Liver (tissue), 9 donors: ENCODE measurements around the gene BAZ2B. TPM values are rescaled to one million over a fixed set of nuclear protein-coding genes. Genes with fewer than 3 reads are reported as not detected.

Experiments used
- DNase-seq: peaks from one replicate; pipeline ENCODE4 v3.0.0-alpha.2; 2017; ENCODE audit warnings: low spot score
- H3K27ac ChIP-seq, 2 donors: one replicate each; pipeline ENCODE4 v1.7.0; 2013; ENCODE audit warnings: inconsistent platforms in 2 of 2, low read length in 2 of 2, control low read depth in 1 of 2, low read depth in 1 of 2, mild to moderate bottlenecking in 1 of 2
- H3K27me3 ChIP-seq, 4 donors: one replicate each; pipeline versions ENCODE4 v1.6.1 to v1.7.0; 2013; ENCODE audit warnings: low read length in 3 of 4, inconsistent platforms in 1 of 4, mild to moderate bottlenecking in 1 of 4, moderate library complexity in 1 of 4; ENCODE audit not compliant: control insufficient read depth in 4 of 4, insufficient read depth in 4 of 4
- H3K36me3 ChIP-seq, 4 donors: one replicate each; pipeline versions ENCODE4 v1.6.1 to v1.7.0; 2013; ENCODE audit warnings: low read length in 3 of 4, mild to moderate bottlenecking in 3 of 4, low read depth in 1 of 4, moderate library complexity in 1 of 4; ENCODE audit not compliant: control insufficient read depth in 4 of 4, insufficient read depth in 3 of 4
- H3K4me1 ChIP-seq, 4 donors: one replicate each; pipeline versions ENCODE4 v1.6.1 to v1.7.0; 2013; ENCODE audit warnings: low read length in 3 of 4, mild to moderate bottlenecking in 3 of 4, moderate library complexity in 1 of 4; ENCODE audit not compliant: control insufficient read depth in 4 of 4, insufficient read depth in 4 of 4
- H3K4me3 ChIP-seq, 3 donors: one replicate each; pipeline versions ENCODE4 v1.6.1 to v1.7.0; 2013; ENCODE audit warnings: low read length in 3 of 3, control low read depth in 1 of 3, low read depth in 1 of 3, mild to moderate bottlenecking in 1 of 3
- H3K9ac ChIP-seq, 2 donors: one replicate each; pipeline ENCODE4 v1.7.0; 2013; ENCODE audit warnings: low read length in 2 of 2, mild to moderate bottlenecking in 2 of 2, moderate library complexity in 2 of 2, control low read depth in 1 of 2, low read depth in 1 of 2
- H3K9me3 ChIP-seq, 4 donors: one replicate each; pipeline versions ENCODE4 v1.6.1 to v1.7.0; 2013; ENCODE audit warnings: low read length in 3 of 4; ENCODE audit not compliant: control insufficient read depth in 4 of 4
- FOXA1 ChIP-seq: IDR thresholded peaks from 2 replicates; pipeline ENCODE4 v1.6.1; 2016; ENCODE audit warnings: antibody characterized with exemption
- GABPA ChIP-seq, 2 donors: IDR thresholded peaks in 1 of 2; conservative IDR thresholded peaks in 1 of 2; 2 replicates each; pipeline ENCODE4 v1.6.1; 2016; ENCODE audit warnings: antibody characterized with exemption in 2 of 2, mild to moderate bottlenecking in 1 of 2, moderate library complexity in 1 of 2
- HNF4G ChIP-seq: IDR thresholded peaks from 2 replicates; pipeline ENCODE4 v1.6.1; 2016; ENCODE audit warnings: antibody characterized with exemption
- JUND ChIP-seq, 2 donors: IDR thresholded peaks; 2 replicates each; pipeline ENCODE4 v1.6.1; 2016; ENCODE audit warnings: antibody characterized with exemption in 2 of 2
- NR2F2 ChIP-seq: IDR thresholded peaks from 2 replicates; pipeline ENCODE4 v1.6.1; 2016; ENCODE audit warnings: antibody characterized with exemption
- RAD21 ChIP-seq, 2 donors: IDR thresholded peaks; 2 replicates each; pipeline ENCODE4 v1.6.1; 2016; ENCODE audit warnings: antibody characterized with exemption in 2 of 2, mild to moderate bottlenecking in 2 of 2
- RXRA ChIP-seq, 2 donors: IDR thresholded peaks; 2 replicates each; pipeline ENCODE4 v1.6.1; 2017 to 2018; ENCODE audit warnings: antibody characterized with exemption in 2 of 2, mild to moderate bottlenecking in 1 of 2
- TAF1 ChIP-seq: conservative IDR thresholded peaks from 2 replicates; pipeline ENCODE4 v1.6.1; 2016; ENCODE audit warnings: antibody characterized with exemption, mild to moderate bottlenecking
- YY1 ChIP-seq: IDR thresholded peaks from 2 replicates; pipeline ENCODE4 v1.6.1; 2016; ENCODE audit warnings: antibody characterized with exemption, mild to moderate bottlenecking
- WGBS: extraction: QIAGEN DNeasy Blood & Tissue Kit; methylation state at CpG from one replicate; pipeline ENCODE4 v1.1.7; 2013; 5-methylcytosine and 5-hydroxymethylcytosine counted together
- polyA plus RNA-seq, 2 donors: library from polyadenylated mRNA; stranded (reverse) in 1 of 2; unstranded in 1 of 2; fragments of 200-250 nt in 1 of 2; fragments of >200 nt in 1 of 2; fragmentation: Nextera tagmentation in 1 of 2; extraction: Ambion mirVana in 1 of 2; gene quantifications; one replicate each; pipeline versions ENCODE4 v1.2.1 to v1.2.3, GENCODE V29; 2013 to 2015
- total RNA-seq, 2 donors: library from RNA; depleted of rRNA; stranded (reverse); fragments of >200 nt; gene quantifications; one replicate each; pipeline ENCODE4 v1.2.3, GENCODE V29; 2014
- TF ChIP-seq, protein P1 (sequence below): IDR thresholded peaks from 2 replicates; pipeline ENCODE4 v1.6.1; 2016; ENCODE audit warnings: antibody characterized with exemption
- TF ChIP-seq, protein P2 (sequence below): IDR thresholded peaks from 2 replicates; pipeline ENCODE4 v1.6.1; 2016; ENCODE audit warnings: antibody characterized with exemption
- TF ChIP-seq, protein P3 (sequence below): IDR thresholded peaks from 2 replicates; pipeline ENCODE4 v1.6.1; 2016; ENCODE audit warnings: antibody characterized with exemption
- donor health status: healthy.
- donor health status: healthy.
- donor health status: healthy.
- donor health status: healthy.
- donor health status: healthy.

Gene BAZ2B
- total and polyA plus RNA-seq, 4 donors: 6.7 to 61.0 (median 24.9) TPM

DNA sequence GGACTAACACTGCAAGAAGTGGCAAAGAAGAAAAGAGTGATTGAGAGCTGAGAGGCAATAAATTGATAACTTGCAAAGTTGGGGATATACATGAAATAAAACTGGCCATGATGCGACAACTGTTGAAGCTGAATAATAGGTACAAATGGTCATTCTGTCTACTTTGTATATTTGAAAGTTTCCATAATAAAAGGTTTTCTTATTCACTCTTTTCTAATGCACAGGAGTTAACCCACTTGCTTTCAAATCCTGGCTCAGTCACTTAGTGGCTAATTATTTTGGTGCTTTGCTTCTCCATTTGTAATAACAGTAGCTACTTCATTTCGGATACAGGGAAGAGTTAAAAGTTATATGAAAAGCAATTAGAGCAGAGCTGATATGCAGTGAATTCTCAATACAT lies 170.1 kb downstream of the BAZ2B start:
- peaks cover 0 to 4% (median 0%) of the 10 kb centered on the region in 4 donors for H3K4me1 ChIP-seq
- H3K27ac ChIP-seq: no peak overlapping the region
- WGBS: 98% methylated on average over 2 of the region's 2 CpGs
- H3K9me3 ChIP-seq: no peaks in the 10 kb centered on the region
- H3K36me3 ChIP-seq: peaks cover 5 to 45% (median 30%) of the 10 kb centered on the region in 4 donors
- DNase-seq: no peak
- no peak overlapping the region for H3K9ac ChIP-seq
- no peaks in the 10 kb centered on the region for H3K27me3 ChIP-seq
- no peak overlapping the region for H3K4me3 ChIP-seq
- TF ChIP-seq RXRA (IDR thresholded peaks at IDR 0.05): no peak
- no peak for TF ChIP-seq FOXA1

DNA sequence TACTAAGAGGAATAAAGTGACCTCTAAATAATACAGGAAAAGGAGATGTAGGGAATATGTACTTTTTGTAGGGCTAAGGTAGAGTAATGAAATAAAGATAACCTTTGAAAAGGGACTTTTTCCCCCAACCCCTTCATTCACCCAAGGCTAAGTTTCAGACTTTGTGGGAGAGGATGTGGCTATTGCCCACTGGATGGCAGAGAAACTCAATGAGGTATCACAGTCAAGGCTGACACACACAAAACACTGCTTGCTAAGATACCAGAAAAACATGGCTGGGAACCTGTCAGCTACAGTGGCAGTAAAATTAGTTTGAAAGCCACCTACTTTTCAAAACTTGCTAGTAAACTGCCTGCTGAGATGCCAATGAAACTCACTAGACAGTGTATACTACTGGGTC lies 171.0 kb downstream of the BAZ2B start:
- Histone ChIP-seq H3K27ac (no peak overlapping the region), H3K36me3 (peaks cover 5 to 45% (median 30%) of the 10 kb centered on the region in 4 donors), H3K27me3 (no peaks in the 10 kb centered on the region), H3K4me3 (no peak overlapping the region), H3K9ac (no peak overlapping the region), H3K9me3 (no peaks in the 10 kb centered on the region), H3K4me1 (peaks cover 0 to 1% (median 0%) of the 10 kb centered on the region in 4 donors)
- no peak for DNase-seq
- TF ChIP-seq RAD21 (IDR thresholded peaks at IDR 0.05) (no peak), TAF1 (no peak), RXRA (IDR thresholded peaks at IDR 0.05) (no peak)

DNA sequence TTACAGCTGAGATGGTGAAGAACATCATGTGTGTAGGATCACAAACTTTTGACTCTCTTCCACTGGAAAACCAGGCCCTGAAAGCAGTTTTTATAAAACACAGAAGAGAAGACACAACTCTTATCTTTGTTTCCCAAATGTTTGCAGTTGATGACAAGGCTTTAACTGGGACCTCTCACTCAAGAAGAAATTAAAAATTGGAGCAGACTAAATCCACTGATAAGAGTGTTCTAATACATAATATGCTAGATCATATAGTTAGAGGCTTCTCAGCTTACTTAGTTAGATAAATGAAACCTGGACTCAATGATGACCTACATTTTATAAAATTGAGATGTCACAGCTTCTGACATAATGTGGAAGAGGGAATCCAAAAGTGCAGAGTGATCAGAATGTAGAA lies 171.6 kb downstream of the BAZ2B start:
- Histone ChIP-seq H3K4me1 (peaks cover 0 to 1% (median 0%) of the 10 kb centered on the region in 4 donors), H3K4me3 (no peak overlapping the region), H3K9me3 (no peaks in the 10 kb centered on the region), H3K36me3 (peaks cover 5 to 45% (median 30%) of the 10 kb centered on the region in 4 donors), H3K27me3 (no peaks in the 10 kb centered on the region), H3K27ac (no peak overlapping the region), H3K9ac (no peak overlapping the region)
- TF ChIP-seq GABPA (IDR thresholded peaks at IDR 0.05 in 1 of 2, conservative IDR thresholded peaks at IDR 0.05 in 1 of 2): no peak
- no peak for TF ChIP-seq NR2F2
- TF ChIP-seq, protein P1, sequence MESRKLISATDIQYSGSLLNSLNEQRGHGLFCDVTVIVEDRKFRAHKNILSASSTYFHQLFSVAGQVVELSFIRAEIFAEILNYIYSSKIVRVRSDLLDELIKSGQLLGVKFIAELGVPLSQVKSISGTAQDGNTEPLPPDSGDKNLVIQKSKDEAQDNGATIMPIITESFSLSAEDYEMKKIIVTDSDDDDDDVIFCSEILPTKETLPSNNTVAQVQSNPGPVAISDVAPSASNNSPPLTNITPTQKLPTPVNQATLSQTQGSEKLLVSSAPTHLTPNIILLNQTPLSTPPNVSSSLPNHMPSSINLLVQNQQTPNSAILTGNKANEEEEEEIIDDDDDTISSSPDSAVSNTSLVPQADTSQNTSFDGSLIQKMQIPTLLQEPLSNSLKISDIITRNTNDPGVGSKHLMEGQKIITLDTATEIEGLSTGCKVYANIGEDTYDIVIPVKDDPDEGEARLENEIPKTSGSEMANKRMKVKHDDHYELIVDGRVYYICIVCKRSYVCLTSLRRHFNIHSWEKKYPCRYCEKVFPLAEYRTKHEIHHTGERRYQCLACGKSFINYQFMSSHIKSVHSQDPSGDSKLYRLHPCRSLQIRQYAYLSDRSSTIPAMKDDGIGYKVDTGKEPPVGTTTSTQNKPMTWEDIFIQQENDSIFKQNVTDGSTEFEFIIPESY: no peak
- TF ChIP-seq JUND (IDR thresholded peaks at IDR 0.05): no peak
- TF ChIP-seq FOXA1: no peak
- TF ChIP-seq, protein P2, sequence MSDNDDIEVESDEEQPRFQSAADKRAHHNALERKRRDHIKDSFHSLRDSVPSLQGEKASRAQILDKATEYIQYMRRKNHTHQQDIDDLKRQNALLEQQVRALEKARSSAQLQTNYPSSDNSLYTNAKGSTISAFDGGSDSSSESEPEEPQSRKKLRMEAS: no peak
- no peak for TF ChIP-seq YY1
- TF ChIP-seq, protein P3, sequence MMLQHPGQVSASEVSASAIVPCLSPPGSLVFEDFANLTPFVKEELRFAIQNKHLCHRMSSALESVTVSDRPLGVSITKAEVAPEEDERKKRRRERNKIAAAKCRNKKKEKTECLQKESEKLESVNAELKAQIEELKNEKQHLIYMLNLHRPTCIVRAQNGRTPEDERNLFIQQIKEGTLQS: no peak
- TF ChIP-seq RXRA (IDR thresholded peaks at IDR 0.05): no peak
- DNase-seq: no peak

DNA sequence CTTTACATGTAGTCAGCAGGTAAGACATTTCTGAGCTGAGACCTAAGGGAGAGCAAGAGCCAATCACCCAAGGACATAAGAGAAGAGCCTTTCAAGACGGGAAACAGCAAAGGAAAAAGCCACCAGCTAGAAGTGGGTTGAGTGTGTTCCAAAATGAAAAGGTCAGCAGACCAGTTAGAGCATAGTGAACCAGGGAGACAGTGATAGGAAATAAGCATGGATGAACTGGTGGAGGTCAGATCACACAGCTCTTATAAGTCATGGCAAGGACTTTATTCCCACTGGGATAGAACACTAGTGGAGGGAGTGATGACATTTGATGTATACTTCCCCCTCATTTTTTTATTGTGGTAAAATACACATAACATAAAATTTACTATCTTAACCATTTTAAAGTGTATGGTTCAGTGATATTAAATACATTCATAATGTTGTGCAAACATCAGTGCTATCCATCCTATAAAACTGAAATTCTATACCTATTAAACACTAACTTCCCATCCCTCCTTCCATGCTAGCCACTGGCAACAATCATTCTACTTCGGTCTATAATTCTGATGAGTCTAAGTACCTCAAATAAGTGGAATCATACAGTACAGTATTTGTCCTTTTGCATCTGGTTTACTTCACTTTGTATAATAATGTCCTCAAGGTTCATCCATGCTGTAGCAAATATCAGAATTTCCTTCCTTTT lies 174.0 kb downstream of the BAZ2B start:
- DNase-seq: no peak
- H3K27me3 ChIP-seq: no peaks in the 10 kb centered on the region
- no peak overlapping the region for H3K4me3 ChIP-seq
- H3K36me3 ChIP-seq: peaks cover 6 to 50% (median 31%) of the 10 kb centered on the region in 4 donors
- no peak overlapping the region for H3K27ac ChIP-seq
- no peak overlapping the region for H3K9ac ChIP-seq
- H3K4me1 ChIP-seq: peaks cover 0 to 3% (median 2%) of the 10 kb centered on the region in 4 donors
- TF ChIP-seq RXRA (IDR thresholded peaks at IDR 0.05): no peak
- TF ChIP-seq FOXA1: no peak
- TF ChIP-seq, protein P2: no peak
- TF ChIP-seq NR2F2: no peak
- TF ChIP-seq HNF4G: no peak
- no peak for TF ChIP-seq TAF1
- WGBS: 94% methylated on average over 2 of the region's 2 CpGs
- H3K9me3 ChIP-seq: no peaks in the 10 kb centered on the region
